Liver (tissue), 9 donors: ENCODE results near the gene USP31. TPM values are rescaled to one million over a fixed set of nuclear protein-coding genes. Genes with fewer than 3 reads are reported as not detected.

Experiments
- DNase-seq: peaks from one replicate; pipeline ENCODE4 v3.0.0-alpha.2; 2017; ENCODE audit warnings: low spot score
- H3K27ac ChIP-seq, 2 donors: one replicate each; pipeline ENCODE4 v1.7.0; 2013; ENCODE audit warnings: inconsistent platforms in 2 of 2, low read length in 2 of 2, control low read depth in 1 of 2, low read depth in 1 of 2, mild to moderate bottlenecking in 1 of 2
- H3K27me3 ChIP-seq, 4 donors: one replicate each; pipeline versions ENCODE4 v1.6.1 to v1.7.0; 2013; ENCODE audit warnings: low read length in 3 of 4, inconsistent platforms in 1 of 4, mild to moderate bottlenecking in 1 of 4, moderate library complexity in 1 of 4; ENCODE audit not compliant: control insufficient read depth in 4 of 4, insufficient read depth in 4 of 4
- H3K36me3 ChIP-seq, 4 donors: one replicate each; pipeline versions ENCODE4 v1.6.1 to v1.7.0; 2013; ENCODE audit warnings: low read length in 3 of 4, mild to moderate bottlenecking in 3 of 4, low read depth in 1 of 4, moderate library complexity in 1 of 4; ENCODE audit not compliant: control insufficient read depth in 4 of 4, insufficient read depth in 3 of 4
- H3K4me1 ChIP-seq, 4 donors: one replicate each; pipeline versions ENCODE4 v1.6.1 to v1.7.0; 2013; ENCODE audit warnings: low read length in 3 of 4, mild to moderate bottlenecking in 3 of 4, moderate library complexity in 1 of 4; ENCODE audit not compliant: control insufficient read depth in 4 of 4, insufficient read depth in 4 of 4
- H3K4me3 ChIP-seq, 3 donors: one replicate each; pipeline versions ENCODE4 v1.6.1 to v1.7.0; 2013; ENCODE audit warnings: low read length in 3 of 3, control low read depth in 1 of 3, low read depth in 1 of 3, mild to moderate bottlenecking in 1 of 3
- H3K9ac ChIP-seq, 2 donors: one replicate each; pipeline ENCODE4 v1.7.0; 2013; ENCODE audit warnings: low read length in 2 of 2, mild to moderate bottlenecking in 2 of 2, moderate library complexity in 2 of 2, control low read depth in 1 of 2, low read depth in 1 of 2
- H3K9me3 ChIP-seq, 4 donors: one replicate each; pipeline versions ENCODE4 v1.6.1 to v1.7.0; 2013; ENCODE audit warnings: low read length in 3 of 4; ENCODE audit not compliant: control insufficient read depth in 4 of 4
- ATF3 ChIP-seq: IDR thresholded peaks from 2 replicates; pipeline ENCODE4 v1.6.1; 2016; ENCODE audit warnings: antibody characterized with exemption
- CTCF ChIP-seq: fragments of 150-350 bp; IDR thresholded peaks from 2 replicates; pipeline ENCODE4 v1.5.1; 2017; ENCODE audit warnings: improper control_type of control experiment, low read depth, low read length; ENCODE audit not compliant: missing input control
- EGR1 ChIP-seq, 2 donors: IDR thresholded peaks; 2 replicates each; pipeline ENCODE4 v1.6.1; 2016 to 2018; ENCODE audit warnings: antibody characterized with exemption in 2 of 2, low read depth in 2 of 2
- FOXA1 ChIP-seq: IDR thresholded peaks from 2 replicates; pipeline ENCODE4 v1.6.1; 2016; ENCODE audit warnings: antibody characterized with exemption
- FOXA2 ChIP-seq: IDR thresholded peaks from 2 replicates; pipeline ENCODE4 v1.6.1; 2016; ENCODE audit warnings: antibody characterized with exemption
- GABPA ChIP-seq, 2 donors: IDR thresholded peaks in 1 of 2; conservative IDR thresholded peaks in 1 of 2; 2 replicates each; pipeline ENCODE4 v1.6.1; 2016; ENCODE audit warnings: antibody characterized with exemption in 2 of 2, mild to moderate bottlenecking in 1 of 2, moderate library complexity in 1 of 2
- HNF4A ChIP-seq, 2 donors: conservative IDR thresholded peaks; 2 replicates each; pipeline ENCODE4 v1.6.1; 2016; ENCODE audit warnings: antibody characterized with exemption in 2 of 2, mild to moderate bottlenecking in 2 of 2
- HNF4G ChIP-seq: IDR thresholded peaks from 2 replicates; pipeline ENCODE4 v1.6.1; 2016; ENCODE audit warnings: antibody characterized with exemption
- JUND ChIP-seq, 2 donors: IDR thresholded peaks; 2 replicates each; pipeline ENCODE4 v1.6.1; 2016; ENCODE audit warnings: antibody characterized with exemption in 2 of 2
- MAX ChIP-seq: IDR thresholded peaks from 2 replicates; pipeline ENCODE4 v1.6.1; 2016; ENCODE audit warnings: antibody characterized with exemption
- NR2F2 ChIP-seq: IDR thresholded peaks from 2 replicates; pipeline ENCODE4 v1.6.1; 2016; ENCODE audit warnings: antibody characterized with exemption
- RAD21 ChIP-seq, 2 donors: IDR thresholded peaks; 2 replicates each; pipeline ENCODE4 v1.6.1; 2016; ENCODE audit warnings: antibody characterized with exemption in 2 of 2, mild to moderate bottlenecking in 2 of 2
- REST ChIP-seq: IDR thresholded peaks from 2 replicates; pipeline ENCODE4 v1.6.1; 2016; ENCODE audit warnings: antibody characterized with exemption, mild to moderate bottlenecking
- RXRA ChIP-seq, 2 donors: IDR thresholded peaks; 2 replicates each; pipeline ENCODE4 v1.6.1; 2017 to 2018; ENCODE audit warnings: antibody characterized with exemption in 2 of 2, mild to moderate bottlenecking in 1 of 2
- SP1 ChIP-seq: IDR thresholded peaks from 2 replicates; pipeline ENCODE4 v1.6.1; 2018; ENCODE audit warnings: antibody characterized with exemption, mild to moderate bottlenecking
- TAF1 ChIP-seq: conservative IDR thresholded peaks from 2 replicates; pipeline ENCODE4 v1.6.1; 2016; ENCODE audit warnings: antibody characterized with exemption, mild to moderate bottlenecking
- YY1 ChIP-seq: IDR thresholded peaks from 2 replicates; pipeline ENCODE4 v1.6.1; 2016; ENCODE audit warnings: antibody characterized with exemption, mild to moderate bottlenecking
- ZBTB33 ChIP-seq: IDR thresholded peaks from 2 replicates; pipeline ENCODE4 v1.6.1; 2016; ENCODE audit warnings: antibody characterized with exemption
- WGBS: extraction: QIAGEN DNeasy Blood & Tissue Kit; methylation state at CpG from one replicate; pipeline ENCODE4 v1.1.7; 2013; 5-methylcytosine and 5-hydroxymethylcytosine counted together
- polyA plus RNA-seq, 2 donors: library from polyadenylated mRNA; stranded (reverse) in 1 of 2; unstranded in 1 of 2; fragments of 200-250 nt in 1 of 2; fragments of >200 nt in 1 of 2; fragmentation: Nextera tagmentation in 1 of 2; extraction: Ambion mirVana in 1 of 2; gene quantifications; one replicate each; pipeline versions ENCODE4 v1.2.1 to v1.2.3, GENCODE V29; 2013 to 2015
- total RNA-seq, 2 donors: library from RNA; depleted of rRNA; stranded (reverse); fragments of >200 nt; gene quantifications; one replicate each; pipeline ENCODE4 v1.2.3, GENCODE V29; 2014
- donor health status: healthy.
- donor health status: healthy.
- donor health status: healthy.
- donor health status: healthy.
- donor health status: healthy.

USP31 gene
- total RNA-seq (10 to 100 TPM in 1 of 2 donors, 1 to 10 TPM in 1; 4.8 to 16.4 TPM), polyA plus RNA-seq (1 to 10 TPM; 2.4 to 2.9 TPM)

GRCh38 chr16:23149267-23149992 is at the start of gene USP31:
TSS of gene USP31 (minus strand) at chr16:23149452. CDS start at chr16:23149270, 182 bp downstream.
- peak; percentile 90 for DNase-seq
- H3K27ac ChIP-seq = peak within 1 kb of the TSS; percentile 67 to 89
- TF ChIP-seq CTCF (no peak), RXRA (IDR thresholded peaks at IDR 0.05) (peak in 1 of 2 donors; percentile 47), YY1 (peak; percentile 99), JUND (IDR thresholded peaks at IDR 0.05) (no peak), RAD21 (IDR thresholded peaks at IDR 0.05) (peak in 1 of 2 donors; percentile 61), SP1 (peak; percentile 54)
- peaks cover 11 to 22% (median 16%) of the 10 kb centered on the region in 4 donors for H3K4me1 ChIP-seq
- H3K27me3 ChIP-seq = no peaks in the 10 kb centered on the region
- under 1% methylated on average over 75 of the region's 75 CpGs for WGBS
- no peaks in the 10 kb centered on the region for H3K36me3 ChIP-seq
- peak within 1 kb of the TSS; percentile 91 to 94 (median 92) for H3K4me3 ChIP-seq
- H3K9me3 ChIP-seq = no peaks in the 10 kb centered on the region
- peak within 1 kb of the TSS; percentile 56 to 67 for H3K9ac ChIP-seq

GRCh38 chr16:23196539-23196938 is 47.3 kb upstream of the USP31 start:
- Histone ChIP-seq H3K4me1 (no peaks in the 10 kb centered on the region), H3K36me3 (no peaks in the 10 kb centered on the region), H3K27me3 (peaks cover 0 to 4% (median 0%) of the 10 kb centered on the region in 4 donors), H3K27ac (no peak overlapping the region), H3K4me3 (no peak overlapping the region), H3K9ac (no peak overlapping the region), H3K9me3 (no peaks in the 10 kb centered on the region)
- no peak for DNase-seq
- WGBS = 37% methylated on average over 5 of the region's 5 CpGs
- TF ChIP-seq GABPA (IDR thresholded peaks at IDR 0.05 in 1 of 2, conservative IDR thresholded peaks at IDR 0.05 in 1 of 2) (no peak), FOXA2 (no peak), RAD21 (IDR thresholded peaks at IDR 0.05) (no peak), YY1 (no peak), ZBTB33 (no peak), SP1 (no peak), EGR1 (IDR thresholded peaks at IDR 0.05; ENCODE audit: low read depth in 2 of 2) (no peak), CTCF (no peak), REST (no peak), RXRA (IDR thresholded peaks at IDR 0.05) (no peak), MAX (no peak), HNF4G (no peak), FOXA1 (no peak), NR2F2 (no peak), TAF1 (no peak), ATF3 (no peak), HNF4A (conservative IDR thresholded peaks at IDR 0.05) (no peak), JUND (IDR thresholded peaks at IDR 0.05) (no peak)
